HG02973 (cell line): Measurements from ENCODE around the gene CTXN1.
"Not testable (repeated sequence)": the region's sequence is repeated elsewhere in the genome, so short reads cannot be mapped to it uniquely, and the experiment has no call there.

Experiments used
- ATAC-seq: cut with Tn5 transposase; IDR thresholded peaks from one replicate; pipeline ENCODE4 v1.9.1; 2021; ENCODE audit warnings: moderate library complexity; ENCODE audit not compliant: unreplicated experiment

CTXN1 gene

DNA sequence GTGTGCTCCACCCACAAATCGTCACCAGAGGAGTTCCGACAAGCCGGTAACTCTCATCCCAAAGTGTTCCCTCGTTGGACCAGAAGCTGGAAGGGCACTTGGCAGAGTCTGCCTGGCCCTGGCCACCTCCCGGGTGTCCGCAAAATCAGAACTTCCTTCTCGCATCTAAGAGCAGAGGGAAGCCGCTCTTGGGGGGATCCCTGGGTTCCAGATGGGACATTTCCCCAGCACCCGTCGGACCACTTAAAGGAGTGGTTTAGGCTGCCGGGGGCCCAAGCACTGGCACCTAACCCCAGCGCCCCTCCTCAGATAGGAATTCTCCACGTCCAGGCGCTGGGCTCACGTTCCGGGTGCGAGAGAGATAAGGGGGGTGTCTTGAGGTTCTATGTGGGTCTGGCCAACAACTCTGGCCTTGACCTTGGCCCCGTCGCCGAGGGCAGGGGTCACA is 23.1 kb downstream of the CTXN1 start:
- no peak for ATAC-seq

- ATAC-seq = no peak
These were observed 24.6 kb downstream of the CTXN1 start for GRCh38 chr19:7901337-7901736.

DNA sequence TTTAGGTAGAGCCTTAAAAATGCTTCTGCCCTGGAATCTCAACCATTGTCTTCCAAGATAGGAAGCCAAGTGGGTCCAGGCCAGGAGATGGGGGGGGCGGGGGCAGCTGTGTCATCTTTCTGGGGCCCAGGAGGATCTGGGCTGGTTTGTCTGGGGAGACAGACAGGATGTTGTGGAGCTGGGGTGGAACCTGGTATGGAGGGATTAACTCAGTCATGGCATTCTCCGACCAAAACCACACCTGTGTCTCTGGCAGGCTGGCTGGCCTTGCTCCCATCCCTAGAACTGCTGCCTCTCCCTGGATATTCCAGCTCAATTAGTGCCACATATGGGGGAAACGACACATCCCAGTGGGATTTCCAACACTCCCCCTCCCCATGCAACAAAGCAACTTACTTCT is 25.0 kb downstream of the CTXN1 start:
- ATAC-seq = no peak

DNA sequence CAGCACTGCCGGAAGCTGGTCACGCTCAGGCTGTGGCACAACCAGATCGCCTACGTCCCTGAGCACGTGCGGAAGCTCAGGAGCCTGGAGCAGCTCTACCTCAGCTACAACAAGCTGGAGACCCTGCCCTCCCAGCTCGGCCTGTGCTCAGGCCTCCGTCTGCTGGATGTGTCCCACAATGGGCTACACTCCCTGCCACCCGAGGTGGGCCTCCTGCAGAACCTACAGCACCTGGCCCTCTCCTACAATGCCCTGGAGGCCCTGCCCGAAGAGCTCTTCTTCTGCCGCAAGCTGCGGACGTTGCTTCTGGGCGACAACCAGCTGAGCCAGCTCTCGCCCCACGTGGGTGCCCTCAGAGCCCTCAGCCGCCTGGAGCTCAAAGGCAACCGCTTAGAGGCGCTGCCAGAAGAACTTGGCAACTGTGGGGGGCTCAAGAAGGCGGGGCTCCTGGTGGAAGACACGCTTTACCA is 25.5 kb downstream of the CTXN1 start:
- no peak for ATAC-seq

GRCh38 chr19:7899751-7900378 is 26.1 kb downstream of the CTXN1 start:
- ATAC-seq = no peak

DNA sequence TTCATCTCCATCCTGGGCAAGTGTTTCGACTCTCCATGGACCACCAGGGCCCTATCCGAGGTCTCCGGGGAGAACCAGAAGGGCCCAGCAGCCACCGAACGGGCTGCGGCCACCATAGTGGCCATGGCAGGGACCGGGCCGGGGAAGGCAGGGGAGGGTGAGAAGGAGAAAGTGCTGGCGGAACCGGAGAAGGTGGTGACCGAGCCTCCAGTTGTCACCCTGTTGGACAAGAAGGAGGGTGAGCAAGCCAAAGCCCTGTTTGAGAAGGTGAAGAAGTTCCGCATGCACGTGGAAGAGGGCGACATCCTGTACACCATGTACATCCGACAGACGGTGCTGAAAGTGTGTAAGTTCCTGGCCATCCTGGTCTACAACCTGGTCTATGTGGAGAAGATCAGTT is 27.0 kb downstream of the CTXN1 start:
- ATAC-seq = no peak

- ATAC-seq = no peak
These were observed 28.6 kb downstream of the CTXN1 start for GRCh38 chr19:7897292-7897691.

DNA sequence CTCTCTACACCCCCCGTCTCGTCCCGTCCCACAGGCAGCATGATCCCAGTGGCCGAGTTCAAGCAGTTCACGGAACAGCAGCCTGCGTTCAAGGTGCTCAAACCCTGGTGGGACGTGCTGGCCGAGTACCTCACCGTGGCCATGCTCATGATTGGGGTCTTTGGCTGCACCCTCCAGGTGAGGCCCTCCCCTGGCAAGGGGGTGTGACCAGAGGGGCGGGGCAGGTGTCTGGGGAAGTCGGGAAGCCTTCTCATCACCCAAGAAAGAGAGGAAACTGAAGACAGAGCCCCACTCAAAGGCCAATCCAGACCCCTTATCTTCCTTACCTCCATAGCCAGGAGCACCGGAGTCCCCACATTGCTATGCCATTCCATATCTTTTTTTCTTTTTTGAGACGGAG is 30.4 kb downstream of the CTXN1 start:
- no peak for ATAC-seq

DNA sequence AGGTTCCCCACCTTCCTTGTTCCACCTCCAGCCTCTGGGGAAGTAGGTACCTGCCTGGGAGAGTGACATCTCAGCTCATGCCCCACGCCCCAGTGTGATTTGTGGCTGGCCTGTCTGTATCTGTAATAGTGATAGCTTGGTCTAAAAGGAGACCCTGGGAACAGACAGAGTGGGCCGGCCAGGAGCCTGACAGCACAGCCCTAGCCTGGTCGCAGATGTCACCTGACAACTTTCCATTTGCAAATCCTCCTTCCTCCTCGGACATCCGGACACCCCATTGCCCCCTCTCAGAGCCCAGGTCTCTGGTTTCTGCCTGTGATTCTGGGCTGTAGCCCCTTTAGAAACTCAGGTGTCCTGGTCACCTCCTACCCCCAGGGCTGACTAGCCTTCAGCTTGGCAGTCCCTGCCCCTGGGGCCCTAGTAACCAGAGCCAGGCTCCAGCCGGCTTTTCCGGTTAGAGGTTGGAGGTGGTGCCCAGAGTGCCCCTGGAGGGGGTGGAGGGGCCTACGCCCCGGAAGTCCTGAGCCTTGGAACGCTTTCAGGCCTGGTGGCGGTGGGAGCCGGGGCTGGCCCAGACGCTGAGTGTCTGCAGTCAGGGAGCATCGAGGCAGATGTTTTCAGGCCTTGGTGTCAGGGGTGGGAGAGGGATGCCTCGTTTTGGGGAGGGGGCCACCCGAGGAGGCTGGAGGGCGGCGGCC is 31.2 kb downstream of the CTXN1 start:
- no peak for ATAC-seq

DNA sequence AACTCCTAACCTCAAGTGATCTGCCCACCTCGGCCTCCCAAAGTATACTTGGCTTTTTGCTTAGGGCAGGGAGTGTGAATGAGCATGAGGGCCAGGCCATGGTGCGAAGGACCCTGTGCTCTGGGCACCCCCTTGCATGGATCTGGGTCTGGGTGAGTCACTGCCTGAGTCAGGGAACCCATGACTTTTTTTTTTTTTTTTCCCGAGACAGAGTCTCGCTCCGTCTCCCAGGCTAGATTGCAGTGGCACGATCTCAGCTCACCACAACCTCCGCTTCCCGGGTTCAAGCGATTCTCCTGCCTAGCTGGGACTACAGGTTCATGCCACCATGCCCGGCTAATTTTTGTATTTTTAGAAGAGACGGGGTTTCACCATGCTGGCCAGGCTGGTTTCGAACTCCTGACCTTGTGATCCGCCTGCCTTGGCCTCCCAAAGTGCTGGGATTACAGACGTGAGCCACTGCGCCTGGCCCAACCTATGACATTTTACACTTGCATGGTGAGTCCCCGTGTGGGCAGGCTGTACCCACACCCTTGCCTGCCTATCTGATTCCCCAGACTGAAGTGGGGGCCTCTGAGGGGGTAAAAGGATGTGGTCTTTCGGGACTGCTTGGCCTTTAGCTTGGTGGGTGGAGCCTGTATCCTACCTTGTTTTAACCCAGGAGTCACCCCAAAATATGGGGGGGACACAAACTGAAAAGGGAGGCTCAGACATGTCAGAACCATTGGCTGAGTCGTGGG is 32.4 kb downstream of the CTXN1 start:
- not testable (repeated sequence) for ATAC-seq

GRCh38 chr19:7888826-7889217 is 37.1 kb downstream of the CTXN1 start:
- no peak for ATAC-seq

- ATAC-seq = no peak
These were observed 37.6 kb downstream of the CTXN1 start, which contains the start of gene LRRC8E for GRCh38 chr19:7888145-7888825. Gene LRRC8E, plus strand, starts transcription at chr19:7888510. Its CDS starts 7,094 bp downstream, at chr19:7895604.

DNA sequence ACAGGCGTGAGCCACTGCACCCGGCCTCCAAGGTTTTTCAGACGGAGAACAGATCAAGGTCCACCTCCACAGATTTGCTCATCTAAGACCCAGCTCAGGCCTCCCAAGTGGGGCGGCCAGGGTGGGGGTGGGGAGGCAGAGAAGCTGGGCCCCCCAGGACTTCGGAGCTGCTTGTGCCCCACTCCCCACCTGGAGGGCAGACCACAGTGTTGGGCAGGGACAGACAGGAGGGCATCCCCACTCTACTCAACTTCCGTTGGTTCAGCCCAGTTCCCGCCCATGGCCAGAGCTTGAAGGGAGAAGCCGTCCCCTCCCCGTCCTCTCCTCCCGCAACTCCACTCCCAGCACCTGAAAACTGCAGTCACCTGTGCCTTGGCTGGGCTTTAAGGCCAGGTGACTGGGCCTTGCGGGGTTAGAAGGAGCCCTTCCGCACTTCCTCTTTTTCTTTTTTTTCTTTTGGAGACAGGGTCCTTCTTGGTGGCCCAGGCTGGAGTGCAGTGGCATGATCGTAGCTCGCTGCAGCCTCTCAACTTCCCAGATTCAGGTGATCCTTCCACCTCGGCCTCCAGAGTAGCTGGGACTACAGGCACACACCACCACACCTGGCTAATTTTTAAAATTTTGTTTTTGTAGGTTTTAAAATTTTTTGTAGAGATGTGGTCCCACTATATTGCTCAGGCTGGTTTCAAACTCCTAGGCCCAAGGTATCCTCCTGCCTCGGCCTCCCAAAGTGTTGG is 38.4 kb downstream of the CTXN1 start:
- no peak for ATAC-seq

DNA sequence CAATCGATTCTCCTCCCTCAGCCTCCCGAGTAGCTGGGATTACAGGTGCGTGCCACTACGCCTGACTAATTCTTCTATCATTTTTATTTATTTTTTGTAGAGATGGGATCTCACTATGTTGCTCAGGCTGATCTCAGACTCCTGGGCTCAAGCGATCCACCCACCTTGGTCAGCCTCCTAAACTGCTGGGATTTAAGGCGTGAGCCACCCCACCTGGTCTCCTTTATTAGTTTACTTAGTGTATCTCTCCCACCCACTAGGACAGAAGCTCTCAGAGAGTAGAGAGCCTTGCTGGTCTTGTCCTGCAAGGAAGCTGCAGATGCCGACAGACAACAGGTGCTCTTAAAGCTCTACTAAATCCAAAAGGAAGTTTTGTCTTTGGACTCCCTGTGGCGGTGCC is 40.1 kb downstream of the CTXN1 start:
- ATAC-seq = no peak

DNA sequence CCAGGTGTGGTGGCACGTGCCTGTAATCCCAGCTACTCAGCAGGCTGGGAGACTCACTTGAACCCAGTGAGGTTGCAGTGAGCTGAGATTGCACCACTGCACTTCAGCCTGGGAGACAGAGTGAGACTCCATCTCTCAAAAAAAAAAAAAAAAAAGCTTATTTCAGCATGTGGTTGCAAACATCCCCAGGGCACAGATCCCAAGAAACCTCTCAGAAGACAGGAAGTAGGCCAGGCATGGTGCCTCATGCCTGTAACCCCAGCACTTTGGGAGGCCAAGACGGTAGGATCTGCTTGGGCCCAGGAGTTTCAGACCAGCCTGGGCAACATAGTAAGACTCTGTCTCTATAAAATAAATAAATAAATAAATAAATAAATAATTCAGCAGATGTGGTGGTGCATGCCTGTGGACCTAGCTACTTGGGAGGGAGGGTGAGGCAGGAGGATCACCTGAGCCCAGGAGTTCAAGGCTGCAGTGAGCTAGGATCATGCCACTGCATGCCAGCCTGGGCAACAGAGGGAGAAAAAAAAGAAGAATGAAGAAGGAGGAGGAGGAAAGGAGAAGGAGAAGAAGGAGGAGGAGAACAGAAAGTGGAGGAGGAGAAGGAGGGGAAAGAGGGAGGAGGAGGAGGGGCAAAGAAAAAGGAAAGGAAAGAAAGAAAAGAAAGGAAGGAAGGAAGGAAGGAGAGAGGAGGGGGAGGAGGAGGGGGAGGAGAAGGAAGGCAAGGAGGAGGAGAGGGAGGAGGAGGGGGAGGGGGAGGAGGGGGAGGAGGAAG is 42.0 kb downstream of the CTXN1 start:
- ATAC-seq = no peak

GRCh38 chr19:7883105-7883504 is 42.8 kb downstream of the CTXN1 start:
- no peak for ATAC-seq

DNA sequence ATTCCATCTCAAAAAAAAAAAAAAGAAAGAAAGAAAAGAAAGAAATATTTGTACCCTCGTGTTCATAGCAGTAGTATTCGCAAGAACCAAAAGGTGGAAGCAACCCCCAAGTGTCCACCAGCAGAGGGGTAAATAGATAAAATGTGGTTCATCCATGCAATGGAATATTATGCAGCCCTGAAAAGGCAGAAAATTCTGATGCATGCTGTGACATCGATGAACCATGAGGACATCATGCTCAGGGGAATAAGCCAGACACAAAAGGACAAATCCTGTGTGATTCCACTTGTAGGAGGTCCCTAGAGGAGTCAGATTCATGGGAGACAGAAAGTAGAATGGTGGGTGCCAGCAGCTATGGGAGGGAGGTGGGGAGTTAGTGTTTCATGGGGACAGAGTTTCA is 44.0 kb downstream of the CTXN1 start:
- ATAC-seq = no peak

DNA sequence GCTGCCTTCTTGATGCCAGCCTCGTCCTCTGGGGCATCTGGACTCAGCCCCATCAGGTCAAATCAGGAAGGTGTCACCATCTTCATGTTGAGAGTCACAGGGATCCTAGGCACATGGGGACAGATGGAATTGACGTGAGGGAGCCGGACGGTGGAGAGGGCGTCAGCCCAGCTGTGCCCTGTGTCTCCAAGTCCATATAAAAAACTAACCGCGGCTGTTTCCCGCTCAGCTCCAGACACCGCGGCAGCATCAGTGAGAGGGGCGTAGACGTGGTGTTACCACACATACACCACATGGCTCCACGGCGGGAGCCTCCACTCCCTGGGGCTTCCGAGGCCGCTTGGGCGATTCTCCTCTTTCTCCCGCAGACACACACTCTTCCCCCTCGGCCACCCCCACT is 46.1 kb downstream of the CTXN1 start:
- ATAC-seq = no peak

GRCh38 chr19:7879111-7879807 is 46.7 kb downstream of the CTXN1 start:
- no peak for ATAC-seq
